ENCODE data around the gene SUSD3. TPM values are rescaled to one million over a fixed set of nuclear protein-coding genes. Genes with fewer than 3 reads are reported as not detected.

The SUSD3 gene
- polyA plus RNA-seq, 4 donors = 8.5 to 10.3 (median 10.2) TPM

- DNase-seq (ENCODE audit: low read depth in 4 of 4, low spot score in 2 of 4) = no peak
Measured at GRCh38 chr9:93121316-93122241, 63.1 kb downstream of the SUSD3 start.

DNA sequence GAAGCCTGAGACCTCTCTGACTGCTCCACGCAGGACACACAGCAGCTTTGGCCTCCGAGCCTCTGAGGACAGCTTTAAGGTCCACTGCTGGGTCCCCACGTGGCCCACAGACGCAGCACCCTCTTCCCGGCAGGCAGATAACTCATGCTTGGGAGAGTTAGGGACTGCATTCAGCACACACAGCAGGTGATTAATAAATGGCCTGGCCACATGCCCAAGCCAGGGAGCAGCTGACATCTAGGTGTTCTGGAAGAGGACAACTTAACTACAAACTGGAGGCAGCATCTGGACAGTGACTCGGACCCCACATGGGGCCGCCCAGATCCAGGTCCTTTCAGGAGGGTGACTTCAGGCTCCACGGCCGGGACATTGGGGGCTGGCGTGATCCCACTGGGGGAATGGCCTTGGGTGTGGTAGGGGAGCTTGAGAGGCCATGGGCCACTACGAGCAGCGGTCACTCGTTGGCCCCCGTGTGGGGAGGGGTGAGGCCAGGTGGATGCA, 64.3 kb downstream of the SUSD3 start:
- DNase-seq (ENCODE audit: low read depth in 4 of 4, low spot score in 2 of 4) = no peak

GRCh38 chr9:93123561-93124283, 65.2 kb downstream of the SUSD3 start:
- DNase-seq (ENCODE audit: low read depth in 4 of 4, low spot score in 2 of 4) = no peak

DNA sequence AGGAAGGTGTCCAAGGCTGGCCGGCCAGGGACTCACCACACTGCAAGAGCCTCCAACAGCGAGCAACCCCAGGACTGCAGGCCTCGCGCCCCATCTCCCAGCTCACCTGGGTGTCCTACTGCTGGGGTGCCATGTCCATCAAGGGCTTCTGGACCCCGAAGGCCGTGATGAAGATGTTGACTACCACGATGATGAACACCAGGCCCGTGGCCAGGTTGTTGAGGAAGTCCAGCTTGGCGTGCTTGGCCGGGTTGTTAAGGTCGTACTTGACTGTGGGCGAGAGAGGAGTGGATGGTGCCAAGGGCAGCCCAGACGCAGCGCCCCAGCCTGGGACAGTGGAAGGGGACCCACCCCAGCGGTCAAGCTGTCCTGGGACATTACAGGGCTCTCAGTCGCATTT, 66.3 kb downstream of the SUSD3 start:
- DNase-seq (ENCODE audit: low read depth in 4 of 4, low spot score in 2 of 4) = no peak

- DNase-seq (ENCODE audit: low read depth in 4 of 4, low spot score in 2 of 4) = no peak
Measured at GRCh38 chr9:93125331-93125894, 66.9 kb downstream of the SUSD3 start.

- DNase-seq (ENCODE audit: low read depth in 4 of 4, low spot score in 2 of 4) = no peak
Measured at GRCh38 chr9:93126151-93126781, 67.8 kb downstream of the SUSD3 start.

- peak in 1 of 4 donors; percentile 43 for DNase-seq (ENCODE audit: low read depth in 4 of 4, low spot score in 2 of 4)
Measured at GRCh38 chr9:93126825-93127368, 68.4 kb downstream of the SUSD3 start.

DNA sequence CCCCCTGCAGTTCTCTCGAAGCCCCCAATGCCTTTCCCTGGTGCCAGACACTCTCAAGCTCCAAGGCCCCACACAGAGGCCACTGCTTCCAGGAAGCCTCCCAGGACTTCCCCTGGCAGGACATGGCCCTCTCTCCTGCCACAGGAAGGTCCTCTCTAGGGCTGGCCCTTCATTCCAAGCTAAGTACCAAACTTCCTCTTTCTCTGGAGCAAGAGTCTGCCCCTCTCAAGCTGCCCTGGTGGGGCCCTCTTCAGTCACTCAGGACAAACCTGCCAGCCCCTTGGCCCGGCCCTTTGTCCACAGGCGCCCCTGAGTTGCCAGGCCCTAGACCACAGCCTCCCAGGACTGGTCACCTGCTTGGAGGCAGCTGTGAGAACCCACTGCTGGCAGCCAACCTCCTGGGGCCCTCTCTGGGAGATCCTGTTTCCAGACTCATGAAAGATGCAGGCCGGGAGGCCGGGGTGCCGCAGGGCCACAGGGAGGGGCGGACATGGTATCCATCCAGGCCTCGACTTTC, 69.0 kb downstream of the SUSD3 start:
- no peak for DNase-seq (ENCODE audit: low read depth in 4 of 4, low spot score in 2 of 4)

DNA sequence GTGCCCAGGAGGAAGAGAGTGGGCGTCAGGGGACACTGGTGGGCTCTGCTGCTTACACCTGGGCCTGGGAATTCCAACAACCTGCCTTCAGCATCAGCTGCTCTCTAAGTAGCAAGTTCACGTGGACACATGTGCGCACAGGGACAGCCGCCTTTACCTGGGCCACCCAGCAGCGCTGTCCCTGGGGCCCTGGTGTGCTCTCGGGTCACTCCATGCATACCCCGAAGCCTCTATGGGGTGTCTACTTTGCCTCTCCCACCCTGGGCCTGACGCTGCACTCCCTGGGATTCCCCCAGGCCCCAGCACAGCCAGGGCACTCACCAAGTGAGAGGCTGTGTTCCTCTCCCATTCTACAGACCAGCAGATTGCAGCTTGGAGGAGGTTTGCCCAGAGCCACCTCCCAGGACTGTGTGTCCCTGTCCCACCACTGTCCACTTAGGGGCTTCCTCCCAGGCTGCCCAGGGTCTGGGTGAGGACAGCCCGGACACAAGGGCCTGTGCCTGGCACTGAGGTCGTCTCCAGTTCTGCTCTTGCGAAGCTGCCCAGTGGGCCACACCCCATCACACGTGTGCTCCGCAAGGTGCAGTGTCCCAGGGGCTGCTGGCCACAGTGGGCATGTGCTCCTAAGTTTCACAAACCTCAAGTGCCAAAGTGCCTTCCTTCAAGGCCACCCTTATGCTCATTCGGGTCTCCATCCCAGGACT, 69.7 kb downstream of the SUSD3 start:
- DNase-seq (ENCODE audit: low read depth in 4 of 4, low spot score in 2 of 4) = no peak

DNA sequence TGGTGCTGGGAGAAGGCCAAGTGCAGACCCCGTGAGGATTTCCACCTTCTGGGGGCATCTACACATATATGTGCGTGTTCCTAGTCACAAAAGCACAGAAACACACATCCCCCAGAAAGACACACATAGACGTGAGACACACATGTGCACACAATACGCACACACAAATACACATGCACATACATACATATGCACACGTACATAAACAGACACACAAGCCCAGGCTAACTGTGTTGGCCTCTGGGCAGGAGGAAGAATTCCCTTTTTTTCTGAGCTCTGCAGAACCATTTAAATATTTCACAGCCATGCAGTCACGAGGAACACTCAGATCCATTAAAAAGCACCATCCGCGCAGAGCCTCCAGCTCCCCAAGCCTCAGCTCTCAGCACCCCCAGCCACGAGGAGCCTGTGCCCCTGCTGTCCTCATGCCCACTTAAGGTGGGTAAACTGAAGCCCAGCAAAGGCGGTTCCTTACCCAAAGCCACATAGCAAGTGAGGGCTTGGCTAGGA, 70.3 kb downstream of the SUSD3 start:
- no peak for DNase-seq (ENCODE audit: low read depth in 4 of 4, low spot score in 2 of 4)

- no peak for DNase-seq (ENCODE audit: low read depth in 4 of 4, low spot score in 2 of 4)
Measured at GRCh38 chr9:93129286-93129685, 70.8 kb downstream of the SUSD3 start.

GRCh38 chr9:93129691-93130500, 71.4 kb downstream of the SUSD3 start:
- DNase-seq (ENCODE audit: low read depth in 4 of 4, low spot score in 2 of 4) = no peak

DNA sequence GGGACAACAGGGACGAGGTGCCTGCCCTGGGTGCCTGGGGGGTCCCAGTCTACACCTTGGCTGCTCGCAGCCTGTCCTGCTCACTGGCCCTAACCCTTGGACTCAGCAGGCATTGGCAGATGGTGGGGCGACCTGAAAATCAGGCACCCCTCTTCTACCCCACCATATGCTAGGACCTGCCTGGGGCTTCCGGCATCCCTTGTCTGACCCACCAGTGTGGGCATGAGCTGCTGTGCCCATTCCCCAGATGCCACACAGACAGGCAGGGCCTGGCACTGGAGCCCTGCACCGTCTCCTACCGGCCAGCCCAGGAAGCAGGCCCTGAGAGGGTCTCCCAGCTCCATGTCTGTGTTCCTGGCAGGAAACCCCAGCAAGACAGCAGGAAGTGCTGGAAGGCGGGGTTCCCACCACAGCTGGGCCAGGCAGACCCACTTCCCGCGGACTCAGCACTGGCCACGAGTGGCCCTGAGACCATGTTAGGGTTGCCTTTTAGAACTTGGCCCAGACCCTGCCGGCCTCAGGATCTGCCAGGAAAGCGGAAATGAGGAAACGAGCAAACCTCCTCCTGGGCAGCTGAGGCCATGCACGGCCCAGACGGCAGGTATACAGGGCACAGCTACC, 72.5 kb downstream of the SUSD3 start:
- DNase-seq (ENCODE audit: low read depth in 4 of 4, low spot score in 2 of 4) = no peak

DNA sequence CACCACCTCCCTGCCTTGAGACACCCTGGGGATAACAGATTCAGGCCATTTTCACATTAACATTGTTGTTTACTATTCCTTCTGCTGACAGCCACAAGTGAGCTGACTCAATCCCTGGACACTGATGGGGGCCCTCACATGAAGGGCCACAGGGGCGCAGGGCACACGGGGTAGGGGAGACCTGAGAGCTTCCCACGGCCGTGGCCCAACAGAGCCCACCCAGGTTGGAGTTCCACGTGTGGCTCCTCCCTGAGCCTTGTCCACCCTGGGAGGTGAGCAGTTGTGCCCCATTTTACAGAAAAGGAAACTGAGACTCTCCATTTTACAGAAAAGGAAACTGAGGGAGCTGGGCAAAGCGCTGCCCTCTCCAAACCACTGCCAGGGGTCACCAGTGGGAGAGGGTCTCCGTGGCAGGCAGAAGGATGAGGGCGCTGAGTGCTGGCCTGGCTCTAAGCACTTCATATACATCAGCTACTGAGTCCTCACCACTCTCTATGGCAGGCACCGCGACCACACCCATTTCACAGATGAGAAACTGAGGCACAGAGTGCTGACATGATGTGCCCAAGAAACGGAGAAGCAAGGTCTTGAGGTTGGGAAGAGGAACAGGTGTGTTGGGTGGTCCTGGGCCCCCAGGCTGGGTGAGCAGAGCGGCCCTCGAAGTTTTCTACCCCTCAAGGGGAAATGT, 73.2 kb downstream of the SUSD3 start:
- no peak for DNase-seq (ENCODE audit: low read depth in 4 of 4, low spot score in 2 of 4)

- no peak for DNase-seq (ENCODE audit: low read depth in 4 of 4, low spot score in 2 of 4)
Measured at GRCh38 chr9:93132287-93132927, 73.9 kb downstream of the SUSD3 start.

- DNase-seq (ENCODE audit: low read depth in 4 of 4, low spot score in 2 of 4) = no peak
Measured at GRCh38 chr9:93132946-93133680, 74.6 kb downstream of the SUSD3 start.

- DNase-seq (ENCODE audit: low read depth in 4 of 4, low spot score in 2 of 4) = peak in 2 of 4 donors; percentile 43 to 62
Measured at GRCh38 chr9:93133681-93134014, 75.1 kb downstream of the SUSD3 start.
